Measurements from ENCODE around the gene FOXJ3. TPM values are rescaled to one million over a fixed set of nuclear protein-coding genes. Genes with fewer than 3 reads are reported as not detected.

Gene FOXJ3
- total RNA-seq, 2 donors from 2014 or later: 30.6 to 62.0 TPM

DNA sequence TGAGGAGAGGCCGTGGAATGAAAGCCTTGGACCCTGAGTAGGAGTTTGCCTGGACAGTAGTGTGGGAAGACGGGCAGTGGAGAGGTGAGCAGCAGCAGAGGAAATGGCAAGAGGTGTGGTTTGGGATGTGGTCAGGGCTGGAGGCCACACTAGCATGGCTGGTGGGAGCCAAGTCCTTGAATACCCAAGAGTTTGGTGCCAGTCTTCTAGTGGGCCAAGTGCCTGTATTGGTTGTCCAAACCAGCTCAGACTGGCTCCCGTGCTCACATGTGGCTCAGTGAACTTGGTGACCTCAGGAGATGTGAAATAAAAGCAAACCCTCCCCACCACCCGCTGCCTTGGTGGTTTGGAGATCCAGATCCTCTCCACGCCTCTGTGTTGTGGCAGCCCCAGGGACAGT is 172.9 kb downstream of the FOXJ3 start:
- ATAC-seq (ENCODE audit: insufficient number of reproducible peaks, low FRiP score, low read depth) (no peak), DNase-seq (ENCODE audit: low spot score) (no peak)
- TF ChIP-seq, protein P1, sequence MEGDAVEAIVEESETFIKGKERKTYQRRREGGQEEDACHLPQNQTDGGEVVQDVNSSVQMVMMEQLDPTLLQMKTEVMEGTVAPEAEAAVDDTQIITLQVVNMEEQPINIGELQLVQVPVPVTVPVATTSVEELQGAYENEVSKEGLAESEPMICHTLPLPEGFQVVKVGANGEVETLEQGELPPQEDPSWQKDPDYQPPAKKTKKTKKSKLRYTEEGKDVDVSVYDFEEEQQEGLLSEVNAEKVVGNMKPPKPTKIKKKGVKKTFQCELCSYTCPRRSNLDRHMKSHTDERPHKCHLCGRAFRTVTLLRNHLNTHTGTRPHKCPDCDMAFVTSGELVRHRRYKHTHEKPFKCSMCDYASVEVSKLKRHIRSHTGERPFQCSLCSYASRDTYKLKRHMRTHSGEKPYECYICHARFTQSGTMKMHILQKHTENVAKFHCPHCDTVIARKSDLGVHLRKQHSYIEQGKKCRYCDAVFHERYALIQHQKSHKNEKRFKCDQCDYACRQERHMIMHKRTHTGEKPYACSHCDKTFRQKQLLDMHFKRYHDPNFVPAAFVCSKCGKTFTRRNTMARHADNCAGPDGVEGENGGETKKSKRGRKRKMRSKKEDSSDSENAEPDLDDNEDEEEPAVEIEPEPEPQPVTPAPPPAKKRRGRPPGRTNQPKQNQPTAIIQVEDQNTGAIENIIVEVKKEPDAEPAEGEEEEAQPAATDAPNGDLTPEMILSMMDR (IDR thresholded peaks at IDR 0.05): no peak
- H3K36me3 ChIP-seq: no peaks in the 10 kb centered on the region
- H3K4me1 ChIP-seq (ENCODE audit: control insufficient read depth in 1 of 2, low read depth in 2 of 2): peaks cover 0 to 4% of the 10 kb centered on the region in 2 donors
- H3K4me3 ChIP-seq: no peak overlapping the region
- H3K27me3 ChIP-seq (replicated peaks; ENCODE audit: insufficient read depth): no peaks in the 10 kb centered on the region
- no peak overlapping the region for H3K27ac ChIP-seq
- peaks cover 6% of the 10 kb centered on the region for H3K9me3 ChIP-seq

DNA sequence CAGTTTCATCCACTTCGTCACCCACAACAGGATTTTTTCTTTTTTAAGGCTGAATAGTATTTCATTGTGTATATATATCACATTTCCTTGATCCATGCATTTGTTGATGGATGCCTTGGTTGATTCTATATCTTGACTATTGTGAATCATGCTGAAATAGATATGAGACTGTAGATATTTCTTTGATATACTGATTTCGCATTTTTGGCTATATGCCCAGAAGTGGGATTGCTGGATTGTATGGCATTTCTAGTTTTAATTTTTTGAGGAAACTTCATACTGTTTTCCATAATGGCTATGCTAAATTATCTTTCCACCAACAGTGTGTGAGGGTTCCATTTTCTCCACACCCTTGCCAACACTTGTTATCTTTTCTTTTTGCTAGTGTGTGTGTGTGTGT is 176.8 kb downstream of the FOXJ3 start:
- Histone ChIP-seq H3K27ac (no peak overlapping the region), H3K36me3 (no peaks in the 10 kb centered on the region), H3K4me3 (no peak overlapping the region), H3K4me1 (ENCODE audit: control insufficient read depth in 1 of 2, low read depth in 2 of 2) (no peaks in the 10 kb centered on the region), H3K27me3 (replicated peaks; ENCODE audit: insufficient read depth) (no peaks in the 10 kb centered on the region), H3K9me3 (peaks cover 6% of the 10 kb centered on the region)
- ATAC-seq (ENCODE audit: insufficient number of reproducible peaks, low FRiP score, low read depth): no peak
- DNase-seq (ENCODE audit: low spot score): no peak
- TF ChIP-seq, protein P1 (IDR thresholded peaks at IDR 0.05): no peak

DNA sequence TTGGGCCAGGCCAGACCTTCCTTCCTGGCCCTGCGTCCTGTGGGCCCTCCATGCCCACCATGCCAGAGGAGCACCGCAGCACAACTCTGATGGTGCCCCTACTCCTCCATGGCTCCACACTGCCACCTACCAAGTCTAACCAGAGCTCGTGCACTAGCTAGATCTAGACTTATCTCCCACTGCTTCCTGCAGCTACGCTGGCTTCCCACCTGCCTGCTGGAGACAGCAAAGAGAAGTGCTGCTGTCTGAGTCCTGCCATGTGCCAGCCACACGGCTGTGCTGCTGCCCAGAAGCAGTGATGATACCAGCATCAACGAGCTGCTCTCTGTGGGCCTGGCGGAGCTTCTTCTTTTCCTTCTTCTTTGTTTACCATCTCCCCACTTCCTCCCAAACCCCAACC is 177.4 kb downstream of the FOXJ3 start:
- Histone ChIP-seq H3K4me1 (ENCODE audit: control insufficient read depth in 1 of 2, low read depth in 2 of 2) (no peaks in the 10 kb centered on the region), H3K9me3 (peaks cover 6% of the 10 kb centered on the region), H3K4me3 (no peak overlapping the region), H3K27ac (no peak overlapping the region), H3K27me3 (replicated peaks; ENCODE audit: insufficient read depth) (no peaks in the 10 kb centered on the region), H3K36me3 (no peaks in the 10 kb centered on the region)
- TF ChIP-seq, protein P1 (IDR thresholded peaks at IDR 0.05): no peak
- DNase-seq (ENCODE audit: low spot score) (no peak), ATAC-seq (ENCODE audit: insufficient number of reproducible peaks, low FRiP score, low read depth) (no peak)

DNA sequence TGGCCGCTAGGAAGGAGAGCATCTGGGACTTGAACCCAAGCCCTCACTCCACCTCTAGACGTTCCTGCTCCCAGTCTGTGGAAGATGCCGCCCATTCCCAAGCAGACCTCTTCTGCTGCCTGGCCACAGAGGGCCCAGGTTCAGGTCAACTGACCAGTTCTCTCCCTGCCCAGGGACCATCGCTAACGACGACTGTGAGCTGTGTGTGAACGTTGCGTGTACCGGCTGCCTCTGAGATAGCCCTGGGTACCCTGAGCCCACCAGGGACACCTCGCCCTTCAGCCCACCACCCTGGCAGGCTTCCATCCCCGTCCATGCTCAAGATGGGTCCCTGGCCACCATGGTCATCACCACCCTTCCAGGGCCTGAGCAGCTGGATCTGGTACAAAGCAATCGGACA is 179.7 kb downstream of the FOXJ3 start:
- no peak for ATAC-seq (ENCODE audit: insufficient number of reproducible peaks, low FRiP score, low read depth)
- no peaks in the 10 kb centered on the region for H3K4me1 ChIP-seq (ENCODE audit: control insufficient read depth in 1 of 2, low read depth in 2 of 2)
- no peaks in the 10 kb centered on the region for H3K9me3 ChIP-seq
- no peaks in the 10 kb centered on the region for H3K36me3 ChIP-seq
- no peak overlapping the region for H3K27ac ChIP-seq
- TF ChIP-seq, protein P1 (IDR thresholded peaks at IDR 0.05): no peak
- no peak overlapping the region for H3K4me3 ChIP-seq
- no peaks in the 10 kb centered on the region for H3K27me3 ChIP-seq (replicated peaks; ENCODE audit: insufficient read depth)
- DNase-seq (ENCODE audit: low spot score): no peak

DNA sequence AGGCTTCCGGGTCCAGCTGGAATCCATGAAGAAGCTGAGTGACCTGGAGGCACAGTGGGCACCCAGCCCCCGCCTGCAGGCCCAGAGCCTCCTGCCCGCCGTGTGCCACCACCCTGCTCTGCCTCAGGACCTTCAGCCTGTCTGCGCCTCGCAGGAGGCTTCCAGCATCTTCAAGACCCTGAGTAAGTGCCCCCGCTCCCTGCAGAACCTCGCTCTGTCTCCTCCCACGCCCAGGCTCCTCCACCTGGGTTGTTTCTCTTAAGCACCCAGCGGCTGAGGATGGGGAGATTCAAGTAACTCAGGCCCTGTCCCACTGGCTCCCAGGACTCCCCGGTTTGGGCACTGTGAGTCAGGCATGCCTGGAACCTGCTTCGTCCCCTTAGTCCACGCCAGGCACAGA is 180.3 kb downstream of the FOXJ3 start:
- H3K36me3 ChIP-seq: no peaks in the 10 kb centered on the region
- no peaks in the 10 kb centered on the region for H3K9me3 ChIP-seq
- TF ChIP-seq, protein P1 (IDR thresholded peaks at IDR 0.05): no peak
- no peak for ATAC-seq (ENCODE audit: insufficient number of reproducible peaks, low FRiP score, low read depth)
- H3K4me3 ChIP-seq: no peak overlapping the region
- H3K27ac ChIP-seq: no peak overlapping the region
- H3K27me3 ChIP-seq (replicated peaks; ENCODE audit: insufficient read depth): no peaks in the 10 kb centered on the region
- no peak for DNase-seq (ENCODE audit: low spot score)
- no peaks in the 10 kb centered on the region for H3K4me1 ChIP-seq (ENCODE audit: control insufficient read depth in 1 of 2, low read depth in 2 of 2)

Measured in thoracic aorta (tissue), 2 donors.